Non-pigmented ciliary epithelial cell (primary cell): Measurements from ENCODE around the gene HOXD11.

Source experiments
- DNase-seq: peaks from one replicate; pipeline ENCODE4 v3.0.0-alpha.2; 2010; ENCODE audit warnings: low read depth

Gene HOXD11

DNA sequence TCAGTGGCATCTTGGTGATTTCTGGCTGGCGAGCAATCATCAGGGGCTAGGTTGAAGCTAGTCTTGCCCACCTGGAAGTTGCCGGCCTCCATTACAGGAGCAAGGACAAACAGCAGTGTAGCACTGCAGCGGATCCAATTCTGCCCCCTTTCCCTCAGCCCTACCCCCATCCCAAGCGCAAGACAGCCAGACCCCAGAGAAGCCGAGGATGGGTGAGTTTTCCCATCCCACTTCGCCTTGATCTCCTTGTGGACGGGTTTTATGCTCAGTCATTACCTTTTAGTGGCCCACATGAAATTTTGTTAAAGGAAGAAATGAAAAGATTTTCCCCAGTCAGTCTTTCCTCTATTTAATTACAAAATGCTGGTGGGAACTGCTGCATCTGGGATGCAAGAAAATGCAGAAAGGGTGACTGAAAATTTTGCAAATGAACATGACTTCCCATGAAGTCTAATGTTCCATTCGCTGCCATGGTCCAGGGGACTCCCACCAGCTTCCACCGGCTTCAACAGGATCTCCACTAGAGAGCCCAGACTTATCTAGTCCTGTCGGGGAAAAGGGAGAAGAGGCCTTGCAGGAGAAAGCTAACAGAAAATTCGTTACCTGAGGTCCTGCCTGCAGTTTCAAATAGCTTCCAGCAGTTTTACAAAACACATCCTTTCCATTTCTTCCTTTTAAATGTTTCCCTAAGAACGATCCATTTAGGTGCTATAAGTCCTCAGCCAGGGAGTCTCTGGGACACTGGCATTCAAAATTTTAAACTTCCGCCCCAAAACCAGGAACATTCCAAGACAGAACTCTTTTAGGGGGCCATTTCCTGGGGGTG is 13.5 kb downstream of the HOXD11 start:
- no peak for DNase-seq

DNA sequence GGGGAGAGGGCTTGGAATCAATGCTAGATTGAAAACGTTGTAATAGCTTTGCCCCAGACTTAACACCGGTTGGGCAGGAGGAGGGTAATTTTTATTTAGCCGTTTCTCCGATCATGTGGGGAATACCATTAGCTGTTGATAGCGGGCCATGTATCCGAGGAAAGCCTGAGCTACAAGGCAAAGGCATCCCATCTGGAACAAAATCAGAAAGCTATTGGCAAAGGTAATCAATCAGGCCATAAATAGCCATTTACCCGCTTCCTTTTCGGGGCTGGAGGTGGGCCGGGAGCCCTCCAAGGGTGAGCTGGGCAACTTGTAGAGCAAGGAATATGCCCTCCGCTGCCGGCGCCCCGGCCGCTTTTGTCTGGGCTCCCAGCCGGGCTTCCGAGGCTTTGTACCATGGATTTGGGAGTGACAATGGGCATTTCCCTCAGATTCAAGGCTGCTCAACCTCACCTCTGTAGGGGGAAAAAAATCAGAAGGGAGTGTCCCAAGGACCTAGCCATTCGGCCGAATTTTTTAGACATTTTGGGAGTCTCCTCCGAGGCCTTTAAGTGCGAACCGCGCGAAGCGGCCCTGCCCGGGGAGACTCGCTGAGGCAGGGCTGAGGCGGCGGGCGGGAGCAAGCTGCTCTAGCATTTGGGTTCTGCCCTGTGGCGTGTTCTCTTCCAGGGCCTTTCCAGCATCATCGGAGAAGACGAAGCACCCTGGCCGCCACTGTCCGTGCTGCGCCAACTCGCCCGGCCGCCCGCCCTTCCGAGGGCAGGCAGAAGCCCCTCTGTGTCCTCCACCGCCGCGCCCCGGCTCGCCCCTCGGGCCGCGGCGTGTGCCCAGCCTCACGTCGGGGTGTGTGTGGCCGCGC is 14.3 kb downstream of the HOXD11 start:
- DNase-seq = no peak

DNA sequence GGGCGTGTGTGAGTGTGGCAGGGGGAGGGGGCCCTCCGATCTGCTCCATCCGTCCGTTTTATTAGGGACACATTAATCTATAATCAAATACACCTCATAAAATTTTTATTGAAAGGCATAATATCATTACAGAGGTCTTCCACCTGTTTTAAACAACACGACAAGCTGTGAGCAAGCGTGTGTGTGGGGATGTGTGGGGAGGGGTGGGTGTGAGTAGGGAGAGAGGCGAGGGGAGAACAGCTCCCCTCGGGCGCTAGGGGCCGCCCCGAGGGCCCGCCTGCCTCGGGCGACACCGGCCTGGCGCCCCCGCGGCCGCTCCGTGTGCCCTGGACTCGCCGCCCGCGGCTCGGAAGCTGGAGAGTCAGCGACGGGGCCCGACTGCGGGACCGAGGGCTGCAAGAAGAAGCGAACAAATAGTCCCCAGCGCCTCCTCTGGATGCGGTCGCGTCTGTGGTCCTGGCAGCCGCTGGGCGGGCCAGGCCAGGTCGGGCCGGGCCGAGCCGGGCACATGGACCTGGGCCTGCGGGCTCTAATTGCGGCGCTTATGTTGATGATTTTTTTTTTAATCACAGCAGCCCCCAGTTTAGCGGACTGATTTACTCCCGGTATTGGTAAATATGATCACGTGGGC is 15.1 kb downstream of the HOXD11 start:
- no peak for DNase-seq

DNA sequence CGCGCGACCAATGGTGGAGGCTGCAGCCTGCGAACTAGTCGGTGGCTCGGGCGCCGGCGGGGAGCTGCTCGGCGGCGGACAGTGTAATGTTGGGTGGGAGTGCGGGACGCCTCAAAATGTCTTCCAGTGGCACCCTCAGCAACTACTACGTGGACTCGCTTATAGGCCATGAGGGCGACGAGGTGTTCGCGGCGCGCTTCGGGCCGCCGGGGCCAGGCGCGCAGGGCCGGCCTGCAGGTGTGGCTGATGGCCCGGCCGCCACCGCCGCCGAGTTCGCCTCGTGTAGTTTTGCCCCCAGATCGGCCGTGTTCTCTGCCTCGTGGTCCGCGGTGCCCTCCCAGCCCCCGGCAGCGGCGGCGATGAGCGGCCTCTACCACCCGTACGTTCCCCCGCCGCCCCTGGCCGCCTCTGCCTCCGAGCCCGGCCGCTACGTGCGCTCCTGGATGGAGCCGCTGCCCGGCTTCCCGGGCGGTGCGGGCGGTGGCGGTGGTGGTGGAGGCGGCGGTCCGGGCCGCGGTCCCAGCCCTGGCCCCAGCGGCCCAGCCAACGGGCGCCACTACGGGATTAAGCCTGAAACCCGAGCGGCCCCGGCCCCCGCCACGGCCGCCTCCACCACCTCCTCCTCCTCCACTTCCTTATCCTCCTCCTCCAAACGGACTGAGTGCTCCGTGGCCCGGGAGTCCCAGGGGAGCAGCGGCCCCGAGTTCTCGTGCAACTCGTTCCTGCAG is 15.8 kb downstream of the HOXD11 start, which contains the start of gene HOXD9:
Gene HOXD9, plus strand, starts transcription at position 37 of the 728 bp plus-strand sequence. Its CDS starts 50 bp downstream, at position 87.
- no peak for DNase-seq

DNA sequence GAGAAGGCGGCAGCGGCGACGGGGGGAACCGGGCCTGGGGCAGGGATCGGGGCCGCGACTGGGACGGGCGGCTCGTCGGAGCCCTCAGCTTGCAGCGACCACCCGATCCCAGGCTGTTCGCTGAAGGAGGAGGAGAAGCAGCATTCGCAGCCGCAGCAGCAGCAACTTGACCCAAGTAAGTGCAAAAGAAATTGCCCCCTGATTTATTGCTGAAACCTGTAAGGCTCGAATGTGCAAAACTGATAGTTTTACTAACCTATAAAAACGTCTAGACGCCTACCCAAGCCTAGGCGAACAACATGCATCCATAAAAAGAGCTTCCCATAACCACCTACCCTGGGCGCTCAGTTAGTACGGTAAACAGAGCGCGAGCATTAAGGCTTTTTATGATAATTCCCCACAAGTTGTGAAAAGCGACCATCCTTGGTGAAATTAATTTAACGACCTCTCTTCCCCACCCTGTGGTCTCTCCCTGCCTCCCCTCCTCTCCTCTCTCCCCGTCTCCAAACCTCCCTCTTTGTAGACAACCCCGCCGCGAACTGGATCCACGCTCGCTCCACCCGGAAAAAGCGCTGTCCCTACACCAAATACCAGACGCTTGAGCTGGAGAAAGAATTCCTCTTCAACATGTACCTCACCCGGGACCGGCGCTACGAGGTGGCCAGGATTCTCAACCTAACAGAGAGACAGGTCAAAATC is 16.5 kb downstream of the HOXD11 start:
- DNase-seq = no peak

DNA sequence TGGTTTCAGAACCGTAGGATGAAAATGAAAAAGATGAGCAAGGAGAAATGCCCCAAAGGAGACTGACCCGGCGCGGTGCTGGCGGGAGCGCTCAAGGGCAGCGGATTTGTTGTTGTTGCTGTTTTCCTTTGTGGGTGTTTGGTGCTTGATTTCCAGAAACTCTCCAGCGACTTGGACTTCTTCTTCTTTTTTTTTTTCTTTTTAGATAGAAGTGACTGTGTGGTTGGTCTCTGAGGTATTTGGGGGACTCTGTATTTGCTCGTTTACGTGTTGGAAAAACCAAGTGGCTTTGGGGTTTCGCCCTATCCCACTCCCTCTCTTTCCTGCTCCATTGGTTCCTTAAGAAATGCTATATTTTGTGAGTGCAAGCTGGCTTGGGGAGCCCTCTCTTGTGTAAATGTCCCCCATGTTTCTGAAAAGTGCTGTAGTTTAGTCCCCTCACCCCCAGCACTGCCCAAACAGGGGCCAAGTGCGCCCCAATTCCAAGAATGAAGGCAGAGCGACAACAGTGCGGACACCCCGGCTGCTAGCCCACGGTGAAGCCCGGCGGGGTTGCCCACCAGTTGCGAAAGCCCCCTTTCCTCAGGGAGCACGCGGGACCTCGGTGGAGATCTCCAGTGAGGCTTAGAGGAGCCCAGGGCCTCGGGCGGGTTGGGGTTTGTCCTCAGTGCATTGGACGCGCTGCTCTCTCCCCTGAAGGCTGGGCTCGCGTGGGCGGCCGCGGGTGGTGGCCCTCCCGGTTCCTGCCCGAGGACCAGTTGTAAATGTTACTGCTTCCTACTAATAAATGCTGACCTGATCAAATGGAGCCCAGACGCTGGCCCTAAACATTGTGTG is 17.2 kb downstream of the HOXD11 start:
- DNase-seq = no peak

DNA sequence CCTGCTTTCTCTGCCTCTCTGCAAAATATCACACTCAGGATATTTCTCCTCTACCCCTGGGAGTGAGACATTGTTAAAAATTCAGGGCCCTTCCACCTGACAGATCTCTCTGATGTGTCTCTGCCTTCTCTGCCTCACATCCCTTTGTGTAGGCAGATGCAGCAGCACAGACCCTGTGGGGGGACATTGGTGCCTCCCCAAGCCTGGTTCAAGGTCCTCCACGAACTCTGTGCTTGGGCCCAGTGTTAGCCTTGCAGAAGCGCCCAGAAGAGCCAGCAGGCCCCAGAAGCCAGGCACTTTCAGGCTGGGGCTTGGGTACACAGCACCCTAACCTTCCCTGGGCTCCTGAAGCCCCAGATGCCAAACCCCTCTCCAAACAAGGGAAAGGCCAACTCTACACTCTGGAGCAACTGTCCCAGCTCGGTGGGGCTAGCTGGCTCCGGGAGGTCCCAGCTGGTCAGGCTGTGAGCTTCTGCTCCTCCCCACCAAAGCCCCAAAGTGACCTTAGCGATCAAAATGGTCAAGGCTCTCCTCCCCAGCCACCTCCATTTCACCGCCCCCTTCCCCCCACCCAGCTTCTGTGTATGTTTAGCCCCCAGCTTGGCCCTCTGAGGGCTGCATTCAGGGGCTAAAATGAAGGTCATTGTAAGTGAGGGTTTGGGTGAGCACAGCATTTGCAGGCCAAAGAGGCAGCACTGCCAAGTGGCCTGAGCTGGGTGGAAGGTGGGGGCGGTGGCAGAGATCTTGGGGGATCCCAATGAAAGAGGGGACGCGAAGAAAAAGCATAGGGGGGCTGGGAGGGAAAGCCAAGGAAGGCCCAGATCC is 18.1 kb downstream of the HOXD11 start:
- DNase-seq = no peak

DNA sequence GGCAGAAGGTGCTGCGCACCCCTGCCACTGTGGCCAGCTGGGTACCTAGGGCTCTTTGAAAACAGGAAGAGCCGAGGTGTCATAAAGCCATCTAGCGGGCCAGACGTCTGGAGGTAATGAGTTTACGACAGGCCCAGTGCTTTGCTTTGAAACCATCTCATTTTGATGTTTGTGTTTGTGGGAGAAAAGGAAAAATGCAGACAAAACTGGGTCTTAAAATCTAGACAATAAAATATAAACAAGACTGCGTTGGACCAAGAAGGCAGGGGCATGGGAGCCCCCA is 18.6 kb downstream of the HOXD11 start:
- no peak for DNase-seq

DNA sequence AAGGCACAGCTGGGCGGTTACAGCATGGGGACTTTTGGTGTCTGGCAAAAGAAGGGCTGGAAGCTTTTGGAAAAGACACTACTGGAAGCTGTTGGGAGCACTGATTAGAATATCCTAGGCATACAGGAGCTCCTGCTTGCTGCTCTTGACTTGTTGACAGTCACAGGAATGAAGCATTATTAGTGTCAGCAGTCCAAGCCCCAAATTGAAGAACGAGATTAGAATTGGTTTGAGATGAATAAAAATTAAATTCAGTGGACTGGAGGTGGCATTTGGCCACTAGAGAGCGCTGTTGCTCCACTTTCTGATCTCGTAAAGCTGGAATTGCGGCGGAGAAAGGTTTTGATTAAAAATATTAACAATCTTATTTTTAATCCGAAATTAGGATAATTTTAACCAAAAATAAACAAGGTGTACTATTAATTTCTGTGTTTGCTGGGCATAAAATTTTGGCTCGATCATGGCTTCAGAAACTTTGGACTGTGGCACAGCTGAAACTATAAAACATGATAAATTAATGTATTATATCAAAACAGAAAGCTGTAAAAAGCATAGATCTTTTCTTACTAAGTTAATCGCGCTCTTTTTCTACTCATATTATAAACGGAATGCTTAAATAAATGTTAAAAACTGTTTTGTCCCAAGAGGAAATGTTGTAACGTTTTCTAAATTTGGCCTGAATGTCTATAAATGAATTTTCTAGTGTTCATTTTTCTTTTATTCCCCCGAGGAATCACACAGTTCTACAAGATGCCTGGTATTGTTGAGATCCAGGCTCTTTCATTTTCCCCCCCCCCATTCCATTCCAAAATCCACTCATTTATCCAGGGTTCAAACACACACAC is 20.1 kb downstream of the HOXD11 start:
- DNase-seq = peak; percentile 8

DNA sequence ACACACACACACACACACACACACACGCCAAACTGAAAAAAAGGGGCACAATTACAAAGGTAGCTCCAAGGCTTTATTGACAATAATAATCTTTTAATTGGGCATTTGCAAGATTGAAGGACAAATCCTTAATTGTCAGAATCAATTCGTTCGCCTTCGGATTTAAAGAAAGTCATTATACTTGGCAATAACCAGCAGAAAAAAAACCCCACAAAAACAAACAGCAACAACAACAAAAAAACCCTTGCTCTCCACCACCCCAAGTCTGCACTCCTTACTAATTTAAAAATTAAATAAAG is 20.6 kb downstream of the HOXD11 start:
- no peak for DNase-seq

DNA sequence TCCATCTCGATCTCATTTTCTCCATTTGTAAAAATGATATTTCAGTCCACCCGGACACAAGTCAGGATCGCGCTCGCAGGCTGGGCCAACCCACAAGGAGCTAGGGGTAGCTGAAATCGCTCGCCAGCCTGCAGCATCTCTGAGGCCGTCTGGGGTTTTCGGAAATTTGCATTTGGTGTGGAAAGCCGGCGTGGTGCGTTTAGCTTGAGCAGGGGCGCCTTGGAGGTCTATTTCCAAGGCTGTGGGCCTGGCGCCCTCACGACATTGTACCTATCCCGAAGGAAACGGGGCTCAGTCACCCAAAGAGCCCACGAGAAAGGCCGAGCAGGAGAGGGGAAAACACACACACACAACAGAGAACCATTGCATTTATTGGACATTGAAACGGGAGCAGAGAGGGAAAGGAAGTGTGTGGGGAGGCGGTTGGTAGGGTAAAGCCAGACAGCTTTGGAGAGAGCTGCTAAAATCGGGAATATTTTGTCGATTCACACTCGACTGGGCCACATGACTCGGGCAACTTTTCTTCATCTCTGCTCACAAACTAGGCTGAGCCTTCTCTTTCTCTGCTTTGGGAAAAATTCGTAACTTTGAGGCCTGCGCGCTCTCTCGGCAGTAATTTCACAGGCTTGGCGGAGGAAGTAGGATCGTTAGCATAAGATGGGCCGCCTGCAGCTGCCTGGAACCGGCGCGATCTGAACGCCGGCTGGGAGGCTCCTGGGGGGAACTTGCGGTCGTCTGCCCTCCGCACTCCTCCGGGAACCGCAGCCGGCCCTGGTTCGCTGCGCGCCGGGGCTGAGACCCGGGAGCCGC is 21.3 kb downstream of the HOXD11 start:
- no peak for DNase-seq

DNA sequence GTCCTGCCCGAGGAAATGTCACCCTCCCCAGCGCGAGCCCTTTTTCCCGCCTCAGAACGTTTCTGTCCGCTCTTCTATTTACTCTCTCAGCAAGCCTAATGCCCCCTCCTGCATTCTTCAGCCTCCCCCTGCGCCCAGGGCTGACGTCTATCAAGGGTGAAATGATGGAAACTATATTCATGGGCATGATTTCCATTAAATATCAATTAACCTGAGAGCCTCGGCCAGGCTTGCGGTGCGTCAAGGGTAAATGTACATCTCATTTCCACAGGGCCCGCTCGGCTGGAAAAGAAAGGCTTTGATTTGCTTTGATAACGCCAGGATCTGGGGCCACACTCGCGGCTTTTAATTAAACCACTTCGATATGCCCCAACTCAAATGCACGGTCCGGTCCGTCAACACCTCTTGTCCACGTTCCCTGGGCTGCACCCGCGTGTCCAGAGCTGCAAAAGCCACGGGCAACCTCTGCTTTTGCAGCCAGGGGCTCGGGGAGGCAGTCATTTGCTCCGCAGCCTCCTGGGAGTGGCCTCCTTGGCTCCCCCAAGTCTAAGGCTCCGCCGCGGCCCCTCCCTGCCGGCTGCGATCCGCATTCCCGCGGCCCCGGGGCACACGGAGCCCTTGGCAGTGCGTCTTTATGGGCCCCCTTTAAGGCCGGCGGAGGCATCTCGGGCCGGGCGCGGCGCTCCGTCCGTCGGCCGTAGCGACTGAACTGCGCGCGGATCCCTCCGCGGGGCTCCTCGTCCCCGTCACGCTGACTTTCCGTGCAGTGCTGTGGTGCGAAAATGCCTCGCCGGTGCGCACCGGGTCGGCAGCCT is 22.1 kb downstream of the HOXD11 start, which contains the start of gene HOXD8:
Gene HOXD8, plus strand, starts transcription at position 724 of the 815 bp plus-strand sequence. CDS start 662 bp downstream, outside the sequence.
- DNase-seq = no peak

DNA sequence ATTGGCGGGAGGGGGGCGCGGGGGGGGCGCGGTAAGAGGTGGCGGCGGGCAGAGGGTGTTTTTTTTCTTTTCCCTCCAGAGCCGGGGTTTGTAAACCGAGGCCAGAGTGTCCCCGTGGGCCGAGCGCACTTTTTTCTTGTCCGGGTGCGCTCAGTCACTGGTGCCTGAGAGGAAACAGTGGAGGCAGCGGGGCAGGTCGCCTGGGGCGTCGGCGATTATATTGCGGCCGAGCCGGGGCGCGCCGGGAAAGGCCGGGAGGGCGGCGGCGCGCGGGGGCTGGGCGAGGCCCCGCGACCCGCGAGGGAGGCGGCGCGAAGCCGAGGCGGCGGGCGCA is 22.7 kb downstream of the HOXD11 start:
- DNase-seq = no peak

DNA sequence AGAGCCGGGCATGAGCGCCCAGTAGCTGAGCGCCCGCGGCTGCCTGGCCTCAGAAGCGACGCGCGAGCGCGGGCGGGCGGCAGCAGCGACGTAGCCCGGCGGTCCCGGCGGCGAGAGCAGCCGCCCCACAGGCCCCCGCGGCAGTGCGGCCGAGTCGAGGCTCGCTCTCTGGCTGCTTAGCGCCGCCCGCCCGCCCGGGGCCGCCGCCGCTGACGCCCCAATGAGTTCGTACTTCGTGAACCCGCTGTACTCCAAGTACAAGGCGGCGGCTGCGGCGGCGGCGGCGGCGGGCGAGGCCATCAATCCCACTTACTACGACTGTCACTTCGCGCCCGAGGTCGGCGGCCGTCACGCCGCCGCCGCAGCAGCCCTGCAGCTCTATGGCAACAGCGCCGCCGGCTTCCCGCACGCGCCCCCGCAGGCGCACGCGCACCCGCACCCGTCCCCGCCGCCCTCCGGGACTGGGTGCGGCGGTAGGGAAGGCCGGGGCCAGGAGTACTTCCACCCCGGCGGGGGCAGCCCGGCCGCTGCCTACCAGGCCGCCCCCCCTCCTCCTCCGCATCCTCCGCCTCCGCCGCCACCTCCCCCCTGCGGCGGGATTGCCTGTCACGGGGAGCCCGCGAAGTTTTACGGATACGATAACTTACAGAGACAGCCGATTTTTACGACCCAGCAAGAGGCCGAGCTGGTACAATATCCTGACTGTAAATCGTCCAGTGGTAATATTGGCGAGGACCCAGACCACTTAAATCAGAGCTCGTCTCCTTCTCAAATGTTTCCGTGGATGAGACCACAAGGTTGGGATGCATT is 23.3 kb downstream of the HOXD11 start:
- no peak for DNase-seq

DNA sequence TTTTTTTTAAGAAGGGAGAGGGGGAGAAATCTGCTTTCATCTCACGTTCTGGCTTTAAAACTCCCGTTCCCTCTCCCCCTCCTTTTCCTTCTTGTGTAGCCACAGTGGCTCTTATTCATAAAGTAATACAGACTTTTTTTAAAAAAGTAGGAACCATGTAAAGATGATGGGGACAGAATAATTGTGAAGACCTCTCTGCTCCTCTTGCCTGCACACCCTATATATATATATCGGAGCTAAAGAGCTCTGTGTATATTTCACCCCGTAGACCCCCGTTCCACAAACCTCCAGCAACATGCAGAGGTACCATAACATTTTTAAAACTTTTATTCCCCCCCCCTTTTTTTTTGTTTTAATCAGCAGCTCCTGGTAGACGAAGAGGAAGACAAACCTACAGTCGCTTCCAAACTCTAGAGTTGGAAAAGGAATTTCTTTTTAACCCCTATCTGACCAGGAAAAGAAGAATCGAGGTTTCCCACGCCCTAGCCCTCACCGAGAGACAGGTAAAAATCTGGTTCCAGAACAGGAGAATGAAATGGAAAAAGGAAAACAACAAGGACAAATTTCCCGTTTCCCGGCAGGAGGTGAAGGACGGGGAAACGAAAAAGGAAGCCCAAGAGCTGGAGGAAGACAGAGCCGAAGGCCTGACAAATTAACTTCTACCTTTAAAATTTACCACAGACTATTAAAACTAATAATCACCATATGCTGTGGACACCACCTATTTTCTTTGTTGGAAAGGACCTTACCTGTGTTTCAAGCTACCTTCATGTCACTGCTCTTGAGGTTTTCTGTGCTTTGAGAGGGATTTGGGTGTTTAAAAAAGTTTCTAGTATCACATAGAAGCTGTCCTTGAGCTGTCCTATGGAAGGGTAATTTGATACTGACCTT is 24.1 kb downstream of the HOXD11 start:
- no peak for DNase-seq

DNA sequence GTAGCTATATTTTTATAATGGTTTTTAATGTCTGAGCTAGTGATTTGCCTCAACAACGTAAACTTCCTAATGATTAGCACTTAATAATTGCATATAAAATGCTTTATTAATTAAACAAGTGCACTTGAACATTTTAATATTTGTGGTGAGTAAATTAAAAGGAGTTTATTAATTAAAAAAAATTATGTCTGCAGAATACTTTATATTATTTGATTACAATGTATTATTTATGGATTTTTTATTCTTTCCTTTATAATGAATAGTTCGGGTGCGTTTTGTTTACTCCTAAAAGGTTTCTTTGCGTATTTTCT is 24.7 kb downstream of the HOXD11 start:
- DNase-seq = no peak
